ENCODE measurements around the gene ADCK2.

DNA sequence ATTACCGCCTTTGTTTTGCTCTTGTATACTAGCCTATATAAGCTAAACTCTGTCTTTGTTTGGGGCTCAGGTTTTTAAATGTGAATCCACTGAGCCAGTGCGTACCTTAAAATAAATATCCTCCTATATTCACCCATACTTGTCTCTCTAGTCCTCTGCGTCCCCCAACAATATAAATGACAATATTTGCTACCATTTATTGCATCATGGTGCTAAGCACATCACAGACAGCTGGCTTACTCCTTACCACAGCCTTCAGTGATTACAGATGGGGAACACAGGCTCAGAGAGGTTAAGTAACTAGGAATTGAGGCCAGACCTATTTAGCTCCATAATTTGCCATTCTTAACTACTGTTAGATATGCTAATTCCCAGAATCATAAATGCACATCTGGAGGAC is 3.4 kb upstream of the ADCK2 start:
- TF ChIP-seq, protein P1, sequence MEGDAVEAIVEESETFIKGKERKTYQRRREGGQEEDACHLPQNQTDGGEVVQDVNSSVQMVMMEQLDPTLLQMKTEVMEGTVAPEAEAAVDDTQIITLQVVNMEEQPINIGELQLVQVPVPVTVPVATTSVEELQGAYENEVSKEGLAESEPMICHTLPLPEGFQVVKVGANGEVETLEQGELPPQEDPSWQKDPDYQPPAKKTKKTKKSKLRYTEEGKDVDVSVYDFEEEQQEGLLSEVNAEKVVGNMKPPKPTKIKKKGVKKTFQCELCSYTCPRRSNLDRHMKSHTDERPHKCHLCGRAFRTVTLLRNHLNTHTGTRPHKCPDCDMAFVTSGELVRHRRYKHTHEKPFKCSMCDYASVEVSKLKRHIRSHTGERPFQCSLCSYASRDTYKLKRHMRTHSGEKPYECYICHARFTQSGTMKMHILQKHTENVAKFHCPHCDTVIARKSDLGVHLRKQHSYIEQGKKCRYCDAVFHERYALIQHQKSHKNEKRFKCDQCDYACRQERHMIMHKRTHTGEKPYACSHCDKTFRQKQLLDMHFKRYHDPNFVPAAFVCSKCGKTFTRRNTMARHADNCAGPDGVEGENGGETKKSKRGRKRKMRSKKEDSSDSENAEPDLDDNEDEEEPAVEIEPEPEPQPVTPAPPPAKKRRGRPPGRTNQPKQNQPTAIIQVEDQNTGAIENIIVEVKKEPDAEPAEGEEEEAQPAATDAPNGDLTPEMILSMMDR (IDR thresholded peaks at IDR 0.05): no peak
- TF ChIP-seq POLR2A (IDR thresholded peaks at IDR 0.05): no peak

All from esophagus squamous epithelium (tissue), 4 donors.